ENCODE measurements around the gene APRT.
"Not testable (repeated sequence)": the region's sequence is repeated elsewhere in the genome, so short reads cannot be mapped to it uniquely, and the experiment has no call there.

APRT gene

GRCh38 chr16:88806491-88807111, 5.1 kb downstream of the APRT start:
- DNase-seq, result no peak

DNA sequence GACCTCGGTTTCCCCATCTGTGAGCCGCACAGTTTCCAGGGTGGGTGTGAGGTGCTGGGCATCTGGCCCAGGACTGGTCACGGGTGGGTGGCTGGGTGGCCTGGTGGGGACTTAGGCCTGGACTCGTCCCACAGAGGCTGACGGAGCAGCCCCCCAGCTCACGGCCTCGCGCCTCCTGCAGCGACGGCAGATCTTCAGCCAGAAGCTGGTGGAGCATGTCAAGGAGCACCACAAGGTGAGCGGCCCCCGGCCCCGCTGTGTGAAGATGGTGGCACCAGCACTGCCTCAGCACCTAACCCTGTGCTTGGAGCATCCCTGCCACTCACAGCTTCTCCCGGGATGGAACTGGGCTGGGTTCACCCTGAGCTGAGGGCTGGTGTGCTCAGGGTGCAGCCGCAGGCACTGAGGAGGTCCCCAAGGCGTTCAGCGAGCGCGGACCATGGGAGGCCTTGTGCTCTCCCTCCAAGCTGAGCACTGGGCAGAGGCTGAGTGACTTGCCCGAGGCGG, 5.8 kb downstream of the APRT start:
- DNase-seq, result no peak

DNA sequence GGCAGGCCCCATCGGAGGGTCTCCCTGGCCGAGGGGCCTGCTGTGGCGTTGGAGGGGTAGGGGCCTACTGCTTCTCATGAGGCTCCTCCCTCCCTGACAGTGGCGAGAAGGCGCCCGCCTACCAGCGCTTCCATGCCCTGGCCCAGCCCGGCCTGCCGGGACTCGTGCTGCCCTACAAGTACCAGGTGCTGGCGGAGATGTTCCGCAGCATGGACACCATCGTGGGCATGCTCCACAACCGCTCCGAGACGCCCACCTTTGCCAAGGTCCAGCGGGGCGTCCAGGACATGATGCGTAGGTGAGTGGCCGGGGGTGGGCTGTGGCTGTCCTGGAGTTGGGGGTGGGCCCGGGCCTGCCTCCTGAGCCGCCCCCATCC, 6.4 kb downstream of the APRT start:
- no peak for DNase-seq

GRCh38 chr16:88804552-88805339, 7.0 kb downstream of the APRT start:
- DNase-seq, result peak; percentile 56 to 59

DNA sequence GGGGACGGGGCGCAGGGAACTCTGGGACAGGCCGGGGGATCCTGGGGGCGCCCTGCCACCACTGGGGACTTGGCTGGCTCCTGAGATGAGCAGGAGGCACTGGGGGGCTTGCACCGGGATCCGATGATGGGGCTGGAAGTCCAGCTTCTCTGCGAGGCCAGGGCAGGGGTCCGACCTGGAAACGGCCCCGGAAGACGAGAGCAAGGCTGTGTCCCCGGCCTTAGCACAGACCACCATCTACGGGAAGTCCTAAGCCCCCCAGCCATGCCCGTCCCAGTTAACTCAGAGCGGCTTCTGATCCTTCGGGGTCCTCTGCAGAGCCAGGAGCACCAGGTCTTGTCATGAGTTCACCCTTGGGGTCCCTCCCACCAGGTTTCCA, 7.6 kb downstream of the APRT start:
- DNase-seq, result no peak

DNA sequence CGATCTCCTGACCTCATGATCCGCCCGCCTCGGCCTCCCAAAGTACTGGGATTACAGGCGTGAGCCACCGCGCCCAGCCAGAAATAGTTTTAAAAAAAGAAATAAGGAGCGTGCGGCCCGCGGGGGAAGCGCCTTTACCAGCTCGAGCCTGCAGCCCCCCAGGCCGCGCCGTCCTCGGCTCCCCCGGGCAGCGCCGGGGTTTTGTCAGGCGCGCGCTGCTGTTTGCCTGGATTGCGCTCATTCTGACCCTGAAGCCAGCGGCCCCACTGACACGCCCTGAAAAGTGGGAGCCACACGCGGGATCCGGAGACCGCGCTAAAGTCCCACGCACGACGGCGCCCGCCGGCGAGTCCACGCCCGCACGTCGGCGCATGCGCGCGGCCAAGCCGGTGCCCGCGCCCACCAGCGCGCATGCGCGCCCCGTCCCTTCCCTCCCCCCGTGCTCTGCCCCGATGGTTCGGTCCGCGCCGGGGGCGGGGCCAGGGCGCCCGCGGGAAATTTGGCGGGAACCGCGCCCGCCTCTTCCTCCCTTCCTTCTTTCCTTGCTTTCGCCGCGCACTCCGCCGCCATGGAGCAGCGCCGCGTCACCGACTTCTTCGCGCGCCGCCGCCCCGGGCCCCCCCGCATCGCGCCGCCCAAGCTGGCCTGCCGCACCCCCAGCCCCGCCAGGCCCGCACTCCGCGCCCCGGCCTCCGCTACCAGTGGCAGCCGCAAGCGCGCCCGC, 8.3 kb downstream of the APRT start, which contains the start of gene CDT1:
CDT1 (plus strand) TSS at position 526 of the 724 bp plus-strand sequence; CDS start at position 569, 43 bp downstream.
- peak; percentile 82 to 84 for DNase-seq

DNA sequence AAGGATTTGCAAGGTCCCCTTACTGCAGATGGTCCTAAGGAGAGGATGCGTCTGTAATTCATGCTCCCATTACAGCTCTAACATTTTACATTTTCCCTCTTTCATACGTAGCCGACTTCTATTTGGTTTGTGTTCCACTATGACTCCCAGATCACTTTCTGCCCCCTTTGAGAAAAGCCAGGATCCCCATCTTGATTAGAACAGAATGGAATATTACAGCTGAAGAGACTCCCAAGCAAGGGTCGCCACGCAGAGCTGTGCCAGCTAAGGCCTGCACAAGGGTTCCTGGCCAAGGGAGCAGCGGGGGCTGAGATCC, 11.5 kb downstream of the APRT start:
- DNase-seq, result no peak

GRCh38 chr16:88799569-88800276, 12.0 kb downstream of the APRT start:
- DNase-seq, result peak in 1 of 2 experiments; percentile 18

DNA sequence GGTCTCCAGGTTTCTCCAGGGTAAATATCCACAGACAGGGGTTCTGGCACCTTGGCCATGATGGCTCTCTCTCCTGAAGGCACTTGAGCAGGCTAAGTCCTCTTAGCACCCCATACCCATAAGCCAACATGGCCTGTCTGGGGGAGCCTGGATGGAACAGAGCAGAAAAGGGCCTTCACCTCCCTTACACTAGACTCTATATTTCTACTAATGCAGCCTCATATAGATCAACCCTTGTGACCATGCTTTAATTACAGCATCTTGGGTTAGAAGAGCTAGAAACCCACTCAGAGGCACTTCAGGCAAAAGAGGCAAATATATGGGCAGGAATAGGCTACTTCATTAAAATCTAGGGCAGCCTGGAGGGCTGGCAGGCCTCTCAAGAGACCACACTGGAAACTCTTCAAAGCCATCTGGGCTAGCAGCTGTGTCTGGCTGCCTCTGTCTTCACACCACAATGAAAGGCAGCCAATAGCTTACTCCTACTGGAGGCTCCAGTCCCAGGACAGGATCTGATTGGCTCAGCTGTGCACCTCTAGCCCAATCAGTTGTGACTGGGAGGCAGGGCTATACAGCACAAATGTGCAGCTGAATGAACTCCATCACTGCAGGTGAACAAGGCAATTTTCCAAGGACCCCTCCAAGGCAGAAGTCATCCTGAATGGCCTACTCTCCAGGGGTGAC, 12.8 kb downstream of the APRT start:
- no peak for DNase-seq

DNA sequence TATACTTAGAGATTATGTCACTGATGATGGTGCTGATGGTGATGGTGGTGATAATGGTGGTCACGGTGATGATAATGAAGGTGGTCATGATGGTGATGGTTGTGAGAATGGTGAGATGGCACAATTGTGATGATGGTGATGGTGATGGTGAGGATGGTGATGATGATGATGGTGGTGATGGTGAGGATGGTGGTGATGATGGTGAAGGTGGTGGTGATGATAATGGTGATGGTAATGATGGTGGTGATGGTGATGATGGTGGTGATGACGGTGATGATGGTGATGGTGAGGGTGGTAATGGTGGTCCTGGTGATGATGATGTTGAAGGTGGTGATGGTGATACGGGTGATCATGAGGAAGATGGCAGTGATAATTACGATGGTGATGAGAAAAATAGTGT, 13.7 kb downstream of the APRT start:
- no peak for DNase-seq

- DNase-seq, result no peak
Observed at GRCh38 chr16:88796278-88796677, 15.4 kb downstream of the APRT start.

GRCh38 chr16:88793251-88793954, 18.3 kb downstream of the APRT start:
- no peak for DNase-seq

- DNase-seq, result no peak
Observed at GRCh38 chr16:88792668-88793250, 19.0 kb downstream of the APRT start.

- no peak for DNase-seq
Observed at GRCh38 chr16:88792078-88792550, 19.6 kb downstream of the APRT start.

- peak; percentile 72 to 78 for DNase-seq
Observed at GRCh38 chr16:88790312-88791211, 21.2 kb downstream of the APRT start.

GRCh38 chr16:88789594-88789993, 22.1 kb downstream of the APRT start:
- no peak for DNase-seq

DNA sequence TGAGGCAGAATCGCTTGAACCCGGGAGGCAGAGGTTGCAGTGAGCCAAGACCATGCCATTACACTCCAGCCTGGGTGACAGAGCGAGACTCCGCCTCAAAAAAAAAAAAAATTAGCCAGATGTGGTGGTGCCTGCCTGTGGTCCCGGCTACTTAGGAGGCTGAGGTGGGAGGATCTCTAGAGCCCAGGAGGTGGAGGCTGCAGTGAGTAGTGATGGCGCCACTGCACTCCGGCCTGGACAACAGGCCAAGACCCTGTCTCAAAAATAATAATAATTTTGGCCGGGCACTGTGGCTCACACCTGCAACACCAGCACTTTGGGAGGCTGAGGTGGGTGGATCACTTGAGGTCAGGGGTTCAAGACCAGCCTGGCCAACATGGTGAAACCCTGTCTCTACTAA, 23.0 kb downstream of the APRT start:
- not testable (repeated sequence) for DNase-seq

- no peak for DNase-seq
Observed at GRCh38 chr16:88787579-88788314, 24.0 kb downstream of the APRT start.
